K562 (cell line): ENCODE results near the gene MVK. TPM values are rescaled to one million over a fixed set of nuclear protein-coding genes. Genes with fewer than 3 reads are reported as not detected.

Experiments used
- ATAC-seq: fragments of 200-7000 bp; cut with Tn5 transposase; 3 replicates; pipeline ENCODE4 v1.9.1; 2020; ENCODE audit warnings: moderate library complexity
- BruUV-seq: library from RNA; stranded (reverse); fragments of 400-500 nt; replicated peaks from 2 replicates; lab custom pipeline; 2021; lab: Mats Ljungman, UMichigan
- CTCF ChIA-PET: fragments of 300-600 bp; formaldehyde crosslinking; extraction: SDS; loops from one replicate; lab custom pipeline; 2021; ENCODE audit warnings: low intra/inter-chr PET ratio; lab: Yijun Ruan, JAX
- POLR2A ChIA-PET: fragments of 300-600, 350-650 bp; sonication (Branson Sonifier 250); formaldehyde crosslinking; extraction: SDS; loops from one replicate; lab custom pipeline; 2021; ENCODE audit warnings: antibody characterized with exemption, inconsistent platforms; lab: Yijun Ruan, JAX
- DNase-seq, 4 experiments: peaks; one replicate each; pipeline versions ENCODE4 v3.0.0 to v3.0.0-alpha.2; 2011 to 2018; ENCODE audit warnings: low spot score in 3 of 4, mixed read lengths in 3 of 4; ENCODE audit errors: extremely low read depth in 1 of 4
- FAIRE-seq: peaks from 2 replicates; lab custom pipeline; 2011; peaks lifted over from hg19 to GRCh38; lab: Jason Lieb, UNC
- H2AFZ ChIP-seq: 2 replicates; pipeline ENCODE4 v1.6.0; 2011; ENCODE audit warnings: low read depth, low read length, control low read depth, inconsistent platforms
- H3K27ac ChIP-seq: fragments of 200-600 bp; 3 replicates; pipeline ENCODE4 v1.8.0; 2011; ENCODE audit warnings: low read depth, mild to moderate bottlenecking, control low read depth, inconsistent platforms, low read length, moderate library complexity, mixed read lengths; ENCODE audit errors: extremely low read depth
- H3K27me3 ChIP-seq, 2 experiments: fragments of 300-600 bp in 1 of 2; 2 replicates in 1 of 2; 3 replicates in 1 of 2; pipeline versions ENCODE4 v1.6.0 to v1.8.0; 2011; ENCODE audit warnings: inconsistent platforms in 2 of 2, low read length in 2 of 2, mild to moderate bottlenecking in 1 of 2, mixed read lengths in 1 of 2, moderate library complexity in 1 of 2; ENCODE audit not compliant: control insufficient read depth in 2 of 2, insufficient read depth in 2 of 2
- H3K36me3 ChIP-seq: fragments of 300-600 bp; 3 replicates; pipeline ENCODE4 v1.8.0; 2011; ENCODE audit warnings: mild to moderate bottlenecking, low read length, inconsistent platforms; ENCODE audit not compliant: control insufficient read depth, insufficient read depth
- H3K4me1 ChIP-seq, 2 experiments: fragments of 200-600 bp in 1 of 2; replicated peaks in 1 of 2; 2 replicates in 1 of 2; 3 replicates in 1 of 2; pipeline versions ENCODE4 v1.5.1 to v1.8.0; 2011; ENCODE audit warnings: inconsistent platforms in 2 of 2, low read length in 2 of 2, mild to moderate bottlenecking in 1 of 2, mixed read lengths in 1 of 2, moderate library complexity in 1 of 2; ENCODE audit not compliant: control insufficient read depth in 2 of 2, insufficient read depth in 2 of 2
- H3K4me2 ChIP-seq: 2 replicates; pipeline ENCODE4 v1.6.1; 2011; ENCODE audit warnings: low read length, control low read depth, inconsistent platforms, mixed read lengths; ENCODE audit not compliant: insufficient read depth
- H3K4me3 ChIP-seq: fragments of 200-600 bp; sonication (generic), shearing (Covaris generic); 2 replicates; pipeline ENCODE4 v1.5.1; 2016; ENCODE audit warnings: control low read depth, inconsistent platforms
- H3K79me2 ChIP-seq: fragments of 200-600 bp; 3 replicates; pipeline ENCODE4 v1.8.0; 2011; ENCODE audit warnings: low read length, inconsistent platforms; ENCODE audit not compliant: control insufficient read depth, insufficient read depth
- H3K9ac ChIP-seq, 2 experiments: 2 replicates each; pipeline versions ENCODE4 v1.6.0 to v1.6.1; 2011; ENCODE audit warnings: low read depth in 2 of 2, low read length in 2 of 2, control low read depth in 1 of 2, inconsistent platforms in 1 of 2, mild to moderate bottlenecking in 1 of 2, mixed read lengths in 1 of 2; ENCODE audit not compliant: insufficient read depth in 1 of 2
- H3K9me1 ChIP-seq: one replicate; pipeline ENCODE4 v1.6.0; 2011; ENCODE audit warnings: inconsistent platforms, mild to moderate bottlenecking, low read length, moderate library complexity; ENCODE audit not compliant: control insufficient read depth, insufficient read depth
- H3K9me3 ChIP-seq: replicated peaks from 2 replicates; pipeline ENCODE4 v1.5.1; 2011; ENCODE audit warnings: low read depth, low read length, inconsistent platforms; ENCODE audit not compliant: control insufficient read depth, insufficient read depth
- H4K20me1 ChIP-seq: replicated peaks from 2 replicates; pipeline ENCODE4 v1.6.1; 2011; ENCODE audit warnings: low read length, inconsistent platforms, mixed read lengths; ENCODE audit not compliant: control insufficient read depth, insufficient read depth
- ARID1B ChIP-seq: fragments of 450-650 bp; IDR thresholded peaks from 2 replicates; pipeline ENCODE4 v1.6.1; 2016; ENCODE audit warnings: antibody characterized with exemption, mild to moderate bottlenecking, inconsistent platforms
- ARID3A ChIP-seq: IDR thresholded peaks from 2 replicates; pipeline ENCODE4 v1.6.1; 2012; ENCODE audit warnings: low read depth, low read length, improper control_type of control experiment, borderline replicate concordance
- BHLHE40 ChIP-seq: IDR thresholded peaks from 2 replicates; pipeline ENCODE4 v1.6.1; 2011; ENCODE audit warnings: low read length, improper control_type of control experiment
- ILF3 ChIP-seq: fragments of 450-650 bp; IDR thresholded peaks from 2 replicates; pipeline ENCODE4 v1.6.1; 2018; ENCODE audit warnings: antibody characterized with exemption, mild to moderate bottlenecking, moderate library complexity, borderline replicate concordance
- NFIX ChIP-seq: fragments of 250-450 bp; sonication (Bioruptor Pico); IDR thresholded peaks from 2 replicates; pipeline ENCODE4 v1.4.0; 2020; ENCODE audit warnings: low read depth, mild to moderate bottlenecking, moderate library complexity
- PHB2 ChIP-seq: fragments of 450-650 bp; IDR thresholded peaks from 2 replicates; pipeline ENCODE4 v1.6.1; 2017; ENCODE audit warnings: low read depth
- ZNF316 ChIP-seq: fragments of 450-650 bp; IDR thresholded peaks from 2 replicates; pipeline ENCODE4 v1.6.1; 2016
- ZNF41 ChIP-seq: fragments of 250-450 bp; sonication (Bioruptor Pico); conservative IDR thresholded peaks from 2 replicates; pipeline ENCODE4 v1.4.0; 2020; ENCODE audit warnings: mild to moderate bottlenecking
- ZNF668 ChIP-seq: fragments of 250-450 bp; sonication (Bioruptor Pico); IDR thresholded peaks from 2 replicates; pipeline ENCODE4 v1.8.0; 2022; ENCODE audit warnings: mild to moderate bottlenecking, inconsistent platforms
- WGBS: fragments of 100-300 bp; shearing (Covaris generic); methylation state at CpG from one replicate; pipeline ENCODE4 v1.1.6; 2016; ENCODE audit warnings: low coverage, mixed read lengths; ENCODE audit not compliant: insufficient coverage; ENCODE audit errors: missing lambda C conversion rate; 5-methylcytosine and 5-hydroxymethylcytosine counted together
- in situ Hi-C: fragments of 300-500 bp; cut with MboI; formaldehyde crosslinking; loops from 4 replicates; pipeline ENCODE4 v1.15.0; 2018; ENCODE audit warnings: inconsistent platforms, mixed read lengths
- intact Hi-C: fragments of 100-400 bp; cut with micrococcal nuclease; formaldehyde crosslinking; loops from 2 replicates; pipeline ENCODE4 v1.14.2; 2022
- polyA plus RNA-seq, 8 experiments: library from polyadenylated mRNA; depleted of rRNA in 4 of 8; stranded (reverse) in 5 of 8; unstranded in 3 of 8; fragments of >200 nt; fragmentation: Nextera tagmentation in 2 of 8; fragmentation: Illumina TruSeq in 1 of 8; extraction: Ambion mirVana in 2 of 8; extraction: Trizol in 1 of 8; gene quantifications; 2 replicates each; pipeline versions ENCODE4 v1.2.1 to v1.2.3, GENCODE V29; 2011 to 2014; ENCODE audit warnings: inconsistent platforms in 1 of 8, missing spikeins in 1 of 8
- total RNA-seq, 7 experiments: library from RNA; depleted of rRNA in 6 of 7; stranded (reverse); fragments of >200 nt in 6 of 7; fragmentation: Illumina TruSeq in 2 of 7; extraction: Trizol in 2 of 7; gene quantifications; 2 replicates each; pipeline versions ENCODE4 v1.2.1 to v1.2.3, GENCODE V29; 2011 to 2021; ENCODE audit warnings: low replicate concordance in 1 of 7
- TF ChIP-seq, protein P1 (sequence below), 2 experiments: fragments of 450-650 bp; IDR thresholded peaks; 2 replicates each; pipeline ENCODE4 v1.6.1; 2018; ENCODE audit warnings: mild to moderate bottlenecking in 2 of 2, low read depth in 1 of 2; ENCODE audit not compliant: partially characterized antibody in 2 of 2
- TF ChIP-seq, protein P2 (sequence below), 2 experiments: fragments of 200-800 bp in 1 of 2; sonication (Bioruptor generic) in 1 of 2; sonication (generic) in 1 of 2; formaldehyde crosslinking in 1 of 2; IDR thresholded peaks in 1 of 2; conservative IDR thresholded peaks in 1 of 2; 2 replicates each; pipeline versions ENCODE4 v1.5.0 to v1.6.1; 2016 to 2020; ENCODE audit warnings: missing compliant biosample characterization in 1 of 2, missing genetic modification characterization in 1 of 2, missing genetic modification reagents in 1 of 2

Gene MVK
- total and polyA plus RNA-seq, 9 of the 15 experiments (the other 6 are each of a cell fraction or from before 2014, with no cell fraction given): 0.41 to 33.6 (median 18.8) TPM

DNA sequence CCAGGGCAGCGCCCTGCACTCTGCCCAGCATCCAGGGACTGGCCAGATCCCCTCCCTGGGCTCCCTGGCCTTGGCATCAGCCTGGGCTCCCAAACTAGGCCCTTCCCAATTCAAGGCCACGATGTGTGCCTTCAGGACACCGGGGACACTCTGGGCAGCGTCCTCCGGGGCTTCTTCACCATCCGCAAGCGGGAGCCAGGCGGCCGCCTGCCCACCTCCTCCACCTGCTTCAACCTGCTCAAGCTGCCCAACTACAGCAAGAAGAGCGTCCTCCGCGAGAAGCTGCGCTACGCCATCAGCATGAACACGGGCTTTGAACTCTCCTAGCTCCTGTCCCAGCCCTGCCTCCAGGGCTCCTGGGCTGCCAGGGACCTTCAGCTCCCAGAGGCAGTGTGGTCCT is 39.1 kb upstream of the MVK start:
- intact Hi-C loops (no loop called here), in situ Hi-C loops (no loop called here)
- FAIRE-seq: no peak
- Histone ChIP-seq H3K4me2 (no peak overlapping the region), H3K36me3 (peaks cover 11% of the 10 kb centered on the region), H3K4me1 (peaks cover 0 to 5% of the 10 kb centered on the region in 2 experiments; a peak in 2 of 5 replicates), H3K27me3 (peaks cover 11 to 24% of the 10 kb centered on the region in 2 experiments), H3K9me1 (no peaks in the 10 kb centered on the region), H3K9ac (no peak overlapping the region), H2AFZ (no peak overlapping the region), H4K20me1 (peaks cover 14% of the 10 kb centered on the region; the same call in 1 of the 2 replicates), H3K79me2 (no peaks in the 10 kb centered on the region), H3K9me3 (no peaks in the 10 kb centered on the region), H3K27ac (no peak overlapping the region), H3K4me3 (no peak overlapping the region)
- ChIA-PET CTCF (no interaction called here), POLR2A (interaction anchor here (0.5 to 1.7 kb wide), 3 partner anchors 8 to 10 kb away, joined by 3 to 11 read pairs (median 4); no protein-coding TSS in a partner anchor)
- ATAC-seq: no peak
- BruUV-seq: no TSS peak
- 66% methylated on average over 15 of the region's 15 CpGs for WGBS
- DNase-seq: no peak
- TF ChIP-seq ZNF316: no peak
- TF ChIP-seq NFIX (CRISPR knock-in tag): no peak
- TF ChIP-seq, protein P1, sequence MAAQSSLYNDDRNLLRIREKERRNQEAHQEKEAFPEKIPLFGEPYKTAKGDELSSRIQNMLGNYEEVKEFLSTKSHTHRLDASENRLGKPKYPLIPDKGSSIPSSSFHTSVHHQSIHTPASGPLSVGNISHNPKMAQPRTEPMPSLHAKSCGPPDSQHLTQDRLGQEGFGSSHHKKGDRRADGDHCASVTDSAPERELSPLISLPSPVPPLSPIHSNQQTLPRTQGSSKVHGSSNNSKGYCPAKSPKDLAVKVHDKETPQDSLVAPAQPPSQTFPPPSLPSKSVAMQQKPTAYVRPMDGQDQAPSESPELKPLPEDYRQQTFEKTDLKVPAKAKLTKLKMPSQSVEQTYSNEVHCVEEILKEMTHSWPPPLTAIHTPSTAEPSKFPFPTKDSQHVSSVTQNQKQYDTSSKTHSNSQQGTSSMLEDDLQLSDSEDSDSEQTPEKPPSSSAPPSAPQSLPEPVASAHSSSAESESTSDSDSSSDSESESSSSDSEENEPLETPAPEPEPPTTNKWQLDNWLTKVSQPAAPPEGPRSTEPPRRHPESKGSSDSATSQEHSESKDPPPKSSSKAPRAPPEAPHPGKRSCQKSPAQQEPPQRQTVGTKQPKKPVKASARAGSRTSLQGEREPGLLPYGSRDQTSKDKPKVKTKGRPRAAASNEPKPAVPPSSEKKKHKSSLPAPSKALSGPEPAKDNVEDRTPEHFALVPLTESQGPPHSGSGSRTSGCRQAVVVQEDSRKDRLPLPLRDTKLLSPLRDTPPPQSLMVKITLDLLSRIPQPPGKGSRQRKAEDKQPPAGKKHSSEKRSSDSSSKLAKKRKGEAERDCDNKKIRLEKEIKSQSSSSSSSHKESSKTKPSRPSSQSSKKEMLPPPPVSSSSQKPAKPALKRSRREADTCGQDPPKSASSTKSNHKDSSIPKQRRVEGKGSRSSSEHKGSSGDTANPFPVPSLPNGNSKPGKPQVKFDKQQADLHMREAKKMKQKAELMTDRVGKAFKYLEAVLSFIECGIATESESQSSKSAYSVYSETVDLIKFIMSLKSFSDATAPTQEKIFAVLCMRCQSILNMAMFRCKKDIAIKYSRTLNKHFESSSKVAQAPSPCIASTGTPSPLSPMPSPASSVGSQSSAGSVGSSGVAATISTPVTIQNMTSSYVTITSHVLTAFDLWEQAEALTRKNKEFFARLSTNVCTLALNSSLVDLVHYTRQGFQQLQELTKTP (IDR thresholded peaks at IDR 0.05; ENCODE audit: low read depth in 1 of 2, partially characterized antibody in 2 of 2): no peak
- TF ChIP-seq BHLHE40: no peak
- TF ChIP-seq, protein P2, sequence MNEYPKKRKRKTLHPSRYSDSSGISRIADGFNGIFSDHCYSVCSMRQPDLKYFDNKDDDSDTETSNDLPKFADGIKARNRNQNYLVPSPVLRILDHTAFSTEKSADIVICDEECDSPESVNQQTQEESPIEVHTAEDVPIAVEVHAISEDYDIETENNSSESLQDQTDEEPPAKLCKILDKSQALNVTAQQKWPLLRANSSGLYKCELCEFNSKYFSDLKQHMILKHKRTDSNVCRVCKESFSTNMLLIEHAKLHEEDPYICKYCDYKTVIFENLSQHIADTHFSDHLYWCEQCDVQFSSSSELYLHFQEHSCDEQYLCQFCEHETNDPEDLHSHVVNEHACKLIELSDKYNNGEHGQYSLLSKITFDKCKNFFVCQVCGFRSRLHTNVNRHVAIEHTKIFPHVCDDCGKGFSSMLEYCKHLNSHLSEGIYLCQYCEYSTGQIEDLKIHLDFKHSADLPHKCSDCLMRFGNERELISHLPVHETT (CRISPR knock-in tag; conservative IDR thresholded peaks at IDR 0.05 in 1 of 2, IDR thresholded peaks at IDR 0.05 in 1 of 2): no peak
- TF ChIP-seq PHB2: no peak
- no peak for TF ChIP-seq ARID1B
- no peak for TF ChIP-seq ILF3
- no peak for TF ChIP-seq ZNF668
- no peak for TF ChIP-seq ZNF41 (CRISPR knock-in tag)
- no peak for TF ChIP-seq ARID3A
